Memory B cell (primary cell): ENCODE results near the gene PTX4.

ENCODE experiments used
- ATAC-seq: fragments of 150-1000 bp; cut with Tn5 transposase; 2 replicates; pipeline ENCODE4 v1.10.0; 2021; ENCODE audit warnings: low read depth, mild to moderate bottlenecking, moderate library complexity
- DNase-seq, 2 donors: peaks; one replicate each; pipeline ENCODE4 v3.0.0; 2022; ENCODE audit warnings: low spot score in 2 of 2
- H3K27ac Mint-ChIP-seq: one replicate; pipeline ENCODE4 v1.8.0; 2022; ENCODE audit warnings: mild to moderate bottlenecking, moderate library complexity, mixed read lengths
- H3K27me3 Mint-ChIP-seq: one replicate; pipeline ENCODE4 v1.8.0; 2022; ENCODE audit warnings: mixed read lengths
- H3K36me3 Mint-ChIP-seq: one replicate; pipeline ENCODE4 v1.8.0; 2022; ENCODE audit warnings: mild to moderate bottlenecking, mixed read lengths
- H3K4me1 Mint-ChIP-seq: one replicate; pipeline ENCODE4 v1.8.0; 2022; ENCODE audit warnings: mixed read lengths
- H3K4me3 Mint-ChIP-seq: one replicate; pipeline ENCODE4 v1.8.0; 2022; ENCODE audit warnings: mild to moderate bottlenecking, moderate library complexity, mixed read lengths
- H3K9me3 Mint-ChIP-seq: one replicate; pipeline ENCODE4 v1.8.0; 2022; ENCODE audit warnings: mixed read lengths

PTX4 gene

GRCh38 chr16:1528921-1529537, 40.3 kb upstream of the PTX4 start:
- Mint-ChIP-seq H3K27me3 (peaks cover 2% of the 10 kb centered on the region), H3K4me3 (no peak overlapping the region), H3K4me1 (no peaks in the 10 kb centered on the region), H3K9me3 (no peaks in the 10 kb centered on the region), H3K27ac (no peak overlapping the region), H3K36me3 (no peaks in the 10 kb centered on the region)
- ATAC-seq (no peak), DNase-seq (no peak)

DNA sequence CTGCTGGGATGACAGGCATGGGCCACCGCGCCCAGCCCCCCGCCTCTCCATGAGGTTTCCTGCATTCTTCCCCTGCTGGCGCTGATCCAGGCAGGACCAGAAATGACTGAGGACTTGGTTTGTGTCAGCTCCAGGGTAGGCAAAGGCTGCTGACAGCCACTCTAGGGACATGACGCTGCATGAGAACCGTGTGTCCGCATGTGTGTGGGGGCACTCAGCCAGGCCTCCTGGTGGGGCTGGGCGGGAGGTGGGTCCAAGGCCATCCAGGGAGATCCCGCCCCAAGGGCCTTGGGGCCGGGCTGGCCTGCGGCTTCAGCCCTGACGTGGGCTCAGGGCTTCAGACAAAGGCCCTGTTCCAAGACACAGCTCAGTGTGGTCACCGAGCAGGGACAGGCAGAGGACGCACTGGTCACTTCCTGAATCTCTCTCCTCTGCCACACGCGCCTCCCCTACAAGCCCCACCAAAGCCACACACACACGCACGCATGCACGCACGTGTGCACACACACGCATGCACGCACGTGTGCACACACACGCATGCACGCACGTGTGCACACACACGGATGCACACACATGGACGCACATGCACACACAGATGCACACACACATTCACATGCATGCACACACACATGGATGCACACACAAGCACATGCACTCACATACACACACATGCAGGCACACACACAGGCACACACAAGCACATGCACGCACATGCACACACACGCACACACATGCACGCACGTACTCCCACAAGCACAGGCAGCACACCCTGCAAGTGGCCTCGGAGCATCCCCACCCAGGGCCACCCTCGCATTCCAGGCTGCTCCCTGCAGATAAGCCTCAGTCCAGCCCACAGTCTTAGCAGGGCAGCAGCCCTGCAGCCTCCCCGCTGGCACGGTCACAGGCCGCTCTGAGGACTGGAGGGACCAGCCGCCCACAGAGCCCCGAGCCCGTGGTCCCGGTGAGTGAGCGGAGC, 39.4 kb upstream of the PTX4 start:
- Mint-ChIP-seq H3K27ac (no peak overlapping the region), H3K4me1 (no peaks in the 10 kb centered on the region), H3K27me3 (peaks cover 2% of the 10 kb centered on the region), H3K4me3 (no peak overlapping the region), H3K9me3 (no peaks in the 10 kb centered on the region), H3K36me3 (no peaks in the 10 kb centered on the region)
- DNase-seq (no peak), ATAC-seq (no peak)

GRCh38 chr16:1526608-1527555, 38.1 kb upstream of the PTX4 start:
- no peaks in the 10 kb centered on the region for H3K9me3 Mint-ChIP-seq
- no peaks in the 10 kb centered on the region for H3K4me1 Mint-ChIP-seq
- no peaks in the 10 kb centered on the region for H3K36me3 Mint-ChIP-seq
- H3K4me3 Mint-ChIP-seq = no peak overlapping the region
- peaks cover 2% of the 10 kb centered on the region for H3K27me3 Mint-ChIP-seq
- no peak for ATAC-seq
- no peak overlapping the region for H3K27ac Mint-ChIP-seq
- DNase-seq = no peak

- no peaks in the 10 kb centered on the region for H3K4me1 Mint-ChIP-seq
- ATAC-seq (no peak), DNase-seq (no peak)
- H3K9me3 Mint-ChIP-seq = no peaks in the 10 kb centered on the region
- H3K4me3 Mint-ChIP-seq = no peak overlapping the region
- peaks cover 2% of the 10 kb centered on the region for H3K27me3 Mint-ChIP-seq
- H3K27ac Mint-ChIP-seq = no peak overlapping the region
- H3K36me3 Mint-ChIP-seq = no peaks in the 10 kb centered on the region
These were observed 37.3 kb upstream of the PTX4 start for GRCh38 chr16:1525871-1526607.

DNA sequence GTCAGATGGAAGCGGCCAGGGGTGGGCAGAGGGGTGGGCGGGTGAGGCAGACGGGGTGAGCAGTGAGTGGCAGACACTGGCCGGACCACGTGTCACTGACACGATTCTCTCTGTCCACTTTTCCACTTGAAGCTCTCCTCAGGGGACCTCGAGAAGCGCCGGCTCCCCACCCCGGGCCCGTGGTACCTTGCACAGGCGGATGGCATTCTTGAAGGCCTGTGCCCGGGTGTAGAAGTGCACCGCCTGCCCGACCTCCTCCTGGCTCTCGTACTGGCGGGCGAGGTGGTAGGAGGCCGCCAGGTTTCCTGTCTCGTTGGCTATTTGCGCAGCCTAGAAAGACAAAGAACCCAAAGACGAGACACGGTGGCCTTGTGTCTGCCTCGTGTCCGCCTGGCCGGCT, 35.6 kb upstream of the PTX4 start:
- Mint-ChIP-seq H3K9me3 (no peaks in the 10 kb centered on the region), H3K36me3 (no peaks in the 10 kb centered on the region), H3K27ac (no peak overlapping the region), H3K4me1 (no peaks in the 10 kb centered on the region), H3K27me3 (peaks cover 2% of the 10 kb centered on the region), H3K4me3 (no peak overlapping the region)
- ATAC-seq (no peak), DNase-seq (no peak)

GRCh38 chr16:1523581-1524245, 35.0 kb upstream of the PTX4 start:
- Mint-ChIP-seq H3K27me3 (peaks cover 2% of the 10 kb centered on the region), H3K4me1 (no peaks in the 10 kb centered on the region), H3K36me3 (no peaks in the 10 kb centered on the region), H3K4me3 (no peak overlapping the region), H3K27ac (no peak overlapping the region), H3K9me3 (no peaks in the 10 kb centered on the region)
- ATAC-seq (no peak), DNase-seq (no peak)

- no peak overlapping the region for H3K27ac Mint-ChIP-seq
- no peak for ATAC-seq
- no peaks in the 10 kb centered on the region for H3K9me3 Mint-ChIP-seq
- no peak overlapping the region for H3K4me3 Mint-ChIP-seq
- no peak for DNase-seq
- H3K36me3 Mint-ChIP-seq = no peaks in the 10 kb centered on the region
- H3K4me1 Mint-ChIP-seq = no peaks in the 10 kb centered on the region
- no peaks in the 10 kb centered on the region for H3K27me3 Mint-ChIP-seq
These were observed 31.7 kb upstream of the PTX4 start for GRCh38 chr16:1520461-1520860.

DNA sequence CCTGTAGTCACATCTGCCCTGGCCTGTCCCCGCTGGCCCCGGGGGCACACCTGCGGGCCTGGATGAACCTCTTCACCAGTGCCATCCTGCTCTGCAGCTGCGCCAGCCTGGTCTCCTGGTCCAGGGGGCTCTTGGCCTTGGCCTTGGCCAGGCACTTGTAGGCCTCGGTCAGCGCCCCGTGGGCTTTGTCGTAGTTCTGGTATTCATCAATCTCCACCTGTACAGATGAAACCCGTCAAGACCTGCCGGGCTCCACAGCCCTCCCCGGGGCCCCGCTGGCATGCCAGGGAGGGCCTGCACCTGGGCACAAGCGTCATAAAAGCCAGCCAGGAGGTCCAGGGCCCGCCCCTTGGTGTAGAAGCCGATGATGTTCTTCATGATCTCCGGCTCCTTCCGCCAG, 31.1 kb upstream of the PTX4 start:
- Mint-ChIP-seq H3K27me3 (no peaks in the 10 kb centered on the region), H3K4me3 (no peak overlapping the region), H3K27ac (no peak overlapping the region), H3K36me3 (no peaks in the 10 kb centered on the region), H3K9me3 (peaks cover 2% of the 10 kb centered on the region), H3K4me1 (no peaks in the 10 kb centered on the region)
- DNase-seq = no peak
- ATAC-seq = no peak

DNA sequence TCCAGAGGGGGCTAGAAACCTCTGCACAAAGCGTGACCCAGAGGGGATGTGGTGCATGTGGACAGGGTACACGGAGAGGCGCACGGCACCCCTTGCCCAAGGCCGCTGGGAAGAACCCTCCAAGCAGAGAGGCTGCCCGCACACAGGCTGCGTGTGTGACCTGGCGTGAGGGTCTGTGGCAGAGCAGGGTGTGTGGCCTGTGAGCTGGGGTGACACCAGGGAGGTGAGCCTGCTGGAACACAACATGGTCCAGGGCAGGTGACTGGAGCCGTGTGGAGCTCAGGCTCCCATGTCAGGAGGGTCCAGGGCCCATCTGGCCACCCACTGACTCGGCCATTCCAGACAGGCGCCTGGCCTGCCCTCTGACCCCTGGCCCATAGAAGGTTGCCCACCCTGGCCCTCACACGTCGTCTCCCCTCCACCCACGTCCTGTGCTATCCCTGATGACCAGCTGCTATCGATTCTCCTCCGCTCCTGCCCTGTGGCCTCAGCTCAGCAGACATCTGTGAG, 29.9 kb upstream of the PTX4 start:
- DNase-seq (no peak), ATAC-seq (no peak)
- peaks cover 3% of the 10 kb centered on the region for H3K9me3 Mint-ChIP-seq
- no peak overlapping the region for H3K4me3 Mint-ChIP-seq
- no peaks in the 10 kb centered on the region for H3K36me3 Mint-ChIP-seq
- H3K27ac Mint-ChIP-seq = no peak overlapping the region
- H3K4me1 Mint-ChIP-seq = no peaks in the 10 kb centered on the region
- H3K27me3 Mint-ChIP-seq = no peaks in the 10 kb centered on the region

DNA sequence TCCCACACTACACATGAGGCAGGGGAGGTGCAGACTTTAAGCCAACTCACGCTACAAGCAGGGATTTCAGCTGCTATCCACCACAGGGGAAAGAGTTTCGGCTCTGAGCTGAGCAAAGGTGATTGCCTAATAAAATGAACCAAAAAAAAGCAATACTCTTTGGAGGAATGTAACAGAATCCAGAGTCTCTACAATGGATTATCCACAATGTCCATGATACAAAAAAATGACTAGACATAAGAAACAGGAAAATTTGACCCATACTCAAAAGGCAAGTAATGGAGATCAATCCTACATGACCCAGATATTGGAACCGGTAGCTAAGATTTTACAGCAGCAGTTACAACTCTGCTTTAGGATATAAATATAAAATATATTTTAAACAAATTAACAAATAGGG, 25.8 kb upstream of the PTX4 start:
- ATAC-seq = no peak
- Mint-ChIP-seq H3K4me1 (no peaks in the 10 kb centered on the region), H3K27me3 (no peaks in the 10 kb centered on the region)

GRCh38 chr16:1512774-1513173, 24.0 kb upstream of the PTX4 start:
- no peak overlapping the region for H3K4me3 Mint-ChIP-seq
- peaks cover 3% of the 10 kb centered on the region for H3K9me3 Mint-ChIP-seq
- no peak overlapping the region for H3K27ac Mint-ChIP-seq
- peaks cover 16% of the 10 kb centered on the region for H3K36me3 Mint-ChIP-seq
- H3K27me3 Mint-ChIP-seq = no peaks in the 10 kb centered on the region
- no peaks in the 10 kb centered on the region for H3K4me1 Mint-ChIP-seq
- ATAC-seq = no peak
- no peak for DNase-seq

More for the DNA sequence above, 25.8 kb upstream of the PTX4 start:
- Mint-ChIP-seq H3K9me3 (peaks cover 3% of the 10 kb centered on the region), H3K4me3 (no peak overlapping the region), H3K36me3 (peaks cover 16% of the 10 kb centered on the region), H3K27ac (no peak overlapping the region)
- DNase-seq = no peak

DNA sequence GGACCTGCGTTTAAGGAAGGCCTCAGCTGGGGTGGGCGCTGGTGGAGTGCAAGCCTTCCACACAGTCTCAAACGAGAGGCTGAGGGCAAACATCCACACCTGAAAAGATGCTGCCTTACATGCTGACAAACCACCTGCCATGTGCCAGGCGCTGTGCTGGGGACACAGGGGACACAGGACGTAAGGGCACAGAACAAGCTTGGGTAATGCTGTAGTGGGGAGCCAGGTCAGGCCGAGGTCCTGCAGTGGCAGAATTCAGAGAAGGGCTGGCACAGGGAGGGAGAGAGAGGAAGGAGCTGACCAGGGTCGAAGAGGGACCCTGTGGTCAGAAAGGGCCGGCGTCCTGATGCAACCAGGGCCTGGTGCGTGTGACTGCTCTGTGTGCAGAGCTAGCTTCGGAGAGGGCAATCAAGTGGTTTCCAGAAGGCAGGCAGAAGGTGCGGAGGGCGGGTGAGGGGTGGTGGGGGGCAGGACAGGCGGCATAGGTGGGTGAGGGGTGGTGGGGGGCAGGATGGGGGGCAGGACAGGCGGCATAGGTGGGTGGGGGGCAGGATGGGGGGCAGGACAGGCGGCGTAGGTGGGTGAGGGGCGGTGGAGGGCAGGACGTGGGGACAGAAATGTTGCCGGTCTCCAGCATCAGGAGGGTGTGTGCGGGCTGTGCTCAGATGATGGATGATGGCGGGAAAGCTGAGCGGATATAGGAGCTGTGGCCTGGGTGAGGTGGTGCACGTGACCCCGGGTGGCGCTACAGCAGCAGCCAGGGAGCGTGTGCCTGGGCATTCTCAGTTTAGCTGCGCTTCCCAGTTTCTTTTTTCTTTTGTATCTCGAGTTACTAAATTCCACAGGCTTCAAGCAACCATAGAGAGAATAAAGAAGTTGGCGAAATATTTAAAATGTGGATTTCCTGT, 23.2 kb upstream of the PTX4 start:
- no peaks in the 10 kb centered on the region for H3K4me1 Mint-ChIP-seq

More for the DNA sequence above, 23.2 kb upstream of the PTX4 start:
- Mint-ChIP-seq H3K27me3 (no peaks in the 10 kb centered on the region), H3K27ac (no peak overlapping the region), H3K36me3 (peaks cover 19% of the 10 kb centered on the region), H3K4me3 (no peak overlapping the region), H3K9me3 (peaks cover 3% of the 10 kb centered on the region)
- ATAC-seq = no peak
- DNase-seq = no peak
